ENCODE data around the gene FAM53A. TPM values are rescaled to one million over a fixed set of nuclear protein-coding genes. Genes with fewer than 3 reads are reported as not detected.

The FAM53A gene
- total RNA-seq, 2 donors from 2014 or later = 0.66 to 2.3 TPM

DNA sequence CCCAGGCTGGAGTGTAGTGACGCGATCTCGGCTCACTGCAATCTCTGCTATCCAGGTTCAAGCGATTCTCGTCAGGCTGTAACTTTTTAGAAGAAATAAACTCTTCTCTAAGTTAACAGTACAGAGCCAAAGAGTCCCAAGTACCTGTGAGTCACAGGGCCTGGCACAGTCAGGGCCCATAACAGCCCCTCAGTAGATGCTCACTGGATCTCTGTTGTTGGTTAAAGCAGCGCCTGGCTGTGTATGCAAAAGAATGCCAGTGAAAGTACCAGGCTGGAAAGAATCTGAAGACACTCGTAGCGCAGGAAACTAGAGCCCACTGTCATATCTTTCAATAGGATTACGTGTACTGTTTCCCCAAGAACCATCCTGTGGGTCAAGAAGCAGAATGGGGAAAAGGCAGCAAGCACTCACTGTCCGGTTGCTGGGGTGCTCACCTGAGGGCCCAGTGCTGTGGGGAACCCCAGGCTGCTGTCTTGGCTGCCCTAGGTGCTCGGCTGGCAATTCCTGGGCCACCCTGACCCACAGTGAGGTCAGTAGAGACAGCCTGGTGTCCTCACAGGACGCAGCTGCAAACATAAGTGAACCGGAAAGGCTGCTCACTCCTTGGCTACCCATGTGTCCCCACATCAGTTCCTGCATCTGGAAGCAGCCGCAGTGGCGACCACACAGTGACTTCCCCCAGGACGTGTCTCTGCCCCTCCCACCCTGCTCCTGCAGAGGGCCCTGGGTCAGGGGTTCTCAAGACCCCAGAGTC, 31.1 kb upstream of the FAM53A start:
- intact Hi-C loops (cut with DNase I) = no loop called here
- peaks cover 80% of the 10 kb centered on the region for H3K4me1 ChIP-seq
- 67 to 80% methylated on average over 10 to 16 of the region's 16 CpGs for WGBS, 2 donors

GRCh38 chr4:1714303-1715001, 30.3 kb upstream of the FAM53A start:
- ATAC-seq = no peak
- Histone ChIP-seq H3K4me1 (peaks cover 80% of the 10 kb centered on the region), H3K4me3 (no peak overlapping the region), H3K27ac (peak overlapping the region in 2 of 4 donors; percentile 100), H3K36me3 (replicated peaks in 1 of 2; ENCODE audit: insufficient read depth in 1 of 2, low read depth in 2 of 2) (no peaks in the 10 kb centered on the region), H3K27me3 (no peaks in the 10 kb centered on the region), H3K9me3 (no peaks in the 10 kb centered on the region)
- DNase-seq = no peak
- intact Hi-C loops (cut with DNase I) = no loop called here
- TF ChIP-seq POLR2A (IDR thresholded peaks at IDR 0.05) = no peak
- TF ChIP-seq, protein P1, sequence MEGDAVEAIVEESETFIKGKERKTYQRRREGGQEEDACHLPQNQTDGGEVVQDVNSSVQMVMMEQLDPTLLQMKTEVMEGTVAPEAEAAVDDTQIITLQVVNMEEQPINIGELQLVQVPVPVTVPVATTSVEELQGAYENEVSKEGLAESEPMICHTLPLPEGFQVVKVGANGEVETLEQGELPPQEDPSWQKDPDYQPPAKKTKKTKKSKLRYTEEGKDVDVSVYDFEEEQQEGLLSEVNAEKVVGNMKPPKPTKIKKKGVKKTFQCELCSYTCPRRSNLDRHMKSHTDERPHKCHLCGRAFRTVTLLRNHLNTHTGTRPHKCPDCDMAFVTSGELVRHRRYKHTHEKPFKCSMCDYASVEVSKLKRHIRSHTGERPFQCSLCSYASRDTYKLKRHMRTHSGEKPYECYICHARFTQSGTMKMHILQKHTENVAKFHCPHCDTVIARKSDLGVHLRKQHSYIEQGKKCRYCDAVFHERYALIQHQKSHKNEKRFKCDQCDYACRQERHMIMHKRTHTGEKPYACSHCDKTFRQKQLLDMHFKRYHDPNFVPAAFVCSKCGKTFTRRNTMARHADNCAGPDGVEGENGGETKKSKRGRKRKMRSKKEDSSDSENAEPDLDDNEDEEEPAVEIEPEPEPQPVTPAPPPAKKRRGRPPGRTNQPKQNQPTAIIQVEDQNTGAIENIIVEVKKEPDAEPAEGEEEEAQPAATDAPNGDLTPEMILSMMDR (IDR thresholded peaks at IDR 0.05) = no peak
- 59% methylated on average over 9 of the region's 9 CpGs for WGBS, 2 donors

More for the DNA sequence above, 31.1 kb upstream of the FAM53A start:
- no peaks in the 10 kb centered on the region for H3K36me3 ChIP-seq (replicated peaks in 1 of 2; ENCODE audit: insufficient read depth in 1 of 2, low read depth in 2 of 2)
- ATAC-seq (no peak), DNase-seq (peak in 1 of 4 donors; percentile 37)
- TF ChIP-seq, protein P1 (IDR thresholded peaks at IDR 0.05) = no peak
- no peak for TF ChIP-seq POLR2A (IDR thresholded peaks at IDR 0.05)
- H3K9me3 ChIP-seq = no peaks in the 10 kb centered on the region
- H3K27me3 ChIP-seq = no peaks in the 10 kb centered on the region
- H3K4me3 ChIP-seq = no peak overlapping the region
- H3K27ac ChIP-seq = peak overlapping the region in 2 of 4 donors; percentile 39 to 100

GRCh38 chr4:1713003-1713851, 29.1 kb upstream of the FAM53A start:
- Histone ChIP-seq H3K4me3 (peak overlapping the region; percentile 48 to 66), H3K27me3 (no peaks in the 10 kb centered on the region), H3K9me3 (no peaks in the 10 kb centered on the region), H3K27ac (peak overlapping the region; percentile 82 to 100 (median 100)), H3K36me3 (replicated peaks in 1 of 2; ENCODE audit: insufficient read depth in 1 of 2, low read depth in 2 of 2) (no peaks in the 10 kb centered on the region), H3K4me1 (peaks cover 79% of the 10 kb centered on the region)
- ATAC-seq (peak; percentile 4), DNase-seq (no peak)
- intact Hi-C loops (cut with DNase I) = no loop called here
- TF ChIP-seq POLR2A (IDR thresholded peaks at IDR 0.05) = peak in 2 of 3 donors; percentile 4 to 30
- TF ChIP-seq, protein P1 (IDR thresholded peaks at IDR 0.05) = no peak
- WGBS, 2 donors = 10 to 27% methylated on average over 23 to 35 of the region's 35 CpGs

GRCh38 chr4:1712216-1713002, 28.3 kb upstream of the FAM53A start, which contains the start of gene SLBP:
Gene SLBP, minus strand, starts transcription at chr4:1712319. Its CDS starts 131 bp downstream, at chr4:1712188.
- Histone ChIP-seq H3K36me3 (replicated peaks in 1 of 2; ENCODE audit: insufficient read depth in 1 of 2, low read depth in 2 of 2) (no peaks in the 10 kb centered on the region), H3K27me3 (no peaks in the 10 kb centered on the region), H3K9me3 (no peaks in the 10 kb centered on the region), H3K4me1 (peaks cover 70% of the 10 kb centered on the region), H3K4me3 (peak within 1 kb of the TSS; percentile 75 to 77), H3K27ac (peak within 1 kb of the TSS; percentile 82 to 100 (median 100))
- DNase-seq = peak; percentile 98 to 99 (median 98)
- ATAC-seq = peak; percentile 91
- intact Hi-C loops (cut with DNase I) = no loop called here
- peak; percentile 67 to 92 (median 81) for TF ChIP-seq POLR2A (IDR thresholded peaks at IDR 0.05)
- TF ChIP-seq, protein P1 (IDR thresholded peaks at IDR 0.05) = peak in 1 of 7 experiments; percentile 5
- WGBS, 2 donors = 0% methylated on average over 2 to 91 of the region's 98 CpGs
